ENCODE data around the gene OSM.

Gene OSM

DNA sequence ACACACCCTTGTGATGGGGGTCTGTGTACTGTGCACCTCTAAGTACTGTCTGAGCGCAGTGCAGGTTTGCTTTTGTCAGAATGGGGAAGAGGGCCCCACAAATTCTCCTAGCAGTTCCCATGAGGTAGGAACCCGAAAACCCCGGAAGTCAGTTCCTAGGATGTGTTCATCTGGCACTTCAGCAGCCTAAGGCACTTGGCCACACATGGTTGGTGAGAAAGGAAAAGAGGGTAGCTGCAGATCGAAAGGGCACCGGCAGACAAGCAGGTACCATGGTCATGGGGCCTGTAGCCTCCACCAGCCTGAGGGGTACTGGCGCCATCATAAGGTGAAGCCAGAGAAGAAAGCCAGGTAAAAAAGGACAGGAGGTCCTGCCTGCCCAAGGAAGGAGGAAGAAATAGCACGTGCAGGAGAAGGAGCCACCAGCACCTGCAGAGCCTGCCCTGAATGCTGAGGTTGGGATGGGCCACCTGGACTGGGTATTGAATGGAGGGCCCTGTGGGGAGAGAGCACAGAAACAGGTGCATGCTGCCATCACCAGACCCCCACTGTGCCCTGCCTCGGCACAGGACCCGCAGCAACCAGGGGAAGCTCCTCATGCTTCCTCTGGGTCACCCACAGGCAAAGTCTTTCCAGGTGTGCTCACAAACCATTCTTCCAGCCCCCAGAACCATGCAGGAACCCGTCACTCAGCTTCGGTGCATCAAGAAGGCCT, 30.8 kb upstream of the OSM start:
- no peak for DNase-seq

DNA sequence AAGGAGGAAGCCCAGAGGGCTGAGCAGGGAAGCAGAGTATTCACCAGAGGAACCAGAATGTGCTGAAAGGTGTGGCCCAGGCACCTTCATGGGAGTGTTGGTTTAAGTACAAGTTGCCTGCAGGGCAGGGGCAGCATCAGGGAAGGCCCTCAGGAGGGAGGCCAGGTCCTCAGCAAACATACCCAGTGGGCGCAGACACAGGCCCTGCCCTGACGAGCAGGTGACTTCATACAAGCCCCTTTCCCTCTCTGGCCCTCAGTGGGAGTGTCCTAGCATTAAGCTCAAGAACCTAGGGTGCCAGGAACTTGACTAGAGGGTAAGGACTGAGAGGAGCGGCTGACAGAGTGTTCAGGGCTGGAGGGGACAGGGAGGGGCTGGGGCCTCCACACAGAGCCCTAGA, 30.2 kb upstream of the OSM start:
- no peak for DNase-seq

DNA sequence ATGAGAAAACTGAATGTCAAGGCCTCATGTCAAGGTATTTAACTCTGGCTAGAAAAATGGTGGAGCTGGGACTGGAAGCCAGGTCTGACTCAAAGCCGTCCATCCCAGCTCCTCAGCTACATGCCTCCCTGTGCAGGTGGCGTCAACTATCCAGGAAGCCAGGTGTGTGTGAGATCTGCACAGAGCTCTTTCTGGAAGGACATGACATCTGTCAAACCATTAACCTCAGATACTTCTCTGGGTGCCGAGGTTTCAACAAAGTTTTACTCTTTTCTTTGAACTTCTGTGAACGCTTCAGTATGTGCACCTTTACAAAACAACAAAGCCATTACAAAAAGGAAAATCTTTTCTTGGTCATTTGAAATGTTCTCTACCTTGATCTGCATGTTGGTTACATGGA, 29.7 kb upstream of the OSM start:
- no peak for DNase-seq

DNA sequence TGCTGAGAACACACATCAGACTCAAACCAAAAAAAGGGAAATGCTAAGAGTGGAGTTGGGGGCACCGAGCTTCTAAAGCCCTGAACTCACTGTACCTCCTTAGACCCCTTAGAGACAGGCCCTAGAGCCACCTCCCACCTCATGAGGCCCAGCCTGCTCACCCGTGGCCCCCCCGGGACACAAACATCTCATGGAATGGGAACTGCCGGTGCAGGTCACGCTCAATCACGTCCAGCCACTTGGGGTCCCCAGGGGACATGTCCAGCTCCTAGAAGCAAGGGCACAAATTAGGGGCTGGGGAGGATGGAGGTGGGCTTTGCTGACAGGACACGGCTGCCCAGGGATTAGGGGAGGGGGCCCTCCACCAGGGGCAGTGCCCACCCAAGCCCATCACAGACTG, 28.9 kb upstream of the OSM start:
- DNase-seq = no peak

DNA sequence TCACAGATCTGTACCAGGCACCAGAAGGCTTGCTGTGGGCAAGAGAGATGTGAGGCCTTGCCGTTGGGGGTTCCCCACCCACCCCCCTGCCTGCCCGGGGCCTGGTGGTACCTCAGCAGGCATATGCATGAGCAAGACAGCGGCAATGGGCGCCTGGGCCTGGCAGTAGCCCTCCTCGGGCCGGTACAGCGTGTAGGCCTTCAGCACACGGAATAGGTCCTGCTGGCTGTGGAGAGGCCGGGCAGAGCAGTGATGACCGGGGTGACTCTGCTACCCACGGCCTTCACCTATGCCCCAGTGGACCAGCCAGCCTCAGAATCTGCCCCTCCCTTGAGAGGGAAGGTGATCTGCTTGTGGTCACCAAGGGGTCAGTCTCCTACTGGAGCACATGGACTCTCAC, 28.2 kb upstream of the OSM start:
- DNase-seq = no peak

DNA sequence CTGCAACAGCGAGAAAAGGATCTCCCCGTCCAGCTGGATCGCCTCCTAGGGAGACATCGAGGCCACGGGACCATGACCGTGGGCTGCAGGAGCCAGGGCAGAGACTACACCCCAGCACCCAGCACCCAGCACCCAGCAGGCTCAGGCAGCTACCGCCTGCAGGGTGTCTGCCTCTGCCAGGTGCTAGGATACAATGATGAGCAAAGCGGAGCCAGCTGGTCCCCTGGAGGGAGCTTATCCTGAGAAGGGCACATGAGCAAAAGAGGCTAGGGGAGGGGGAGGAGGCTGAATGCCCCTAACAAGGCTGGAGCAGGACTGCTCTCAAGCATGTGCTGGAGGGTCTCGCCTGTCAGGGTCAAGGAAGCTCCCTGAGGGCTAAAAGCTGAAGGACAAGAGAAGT, 27.4 kb upstream of the OSM start:
- DNase-seq = peak; percentile 82

DNA sequence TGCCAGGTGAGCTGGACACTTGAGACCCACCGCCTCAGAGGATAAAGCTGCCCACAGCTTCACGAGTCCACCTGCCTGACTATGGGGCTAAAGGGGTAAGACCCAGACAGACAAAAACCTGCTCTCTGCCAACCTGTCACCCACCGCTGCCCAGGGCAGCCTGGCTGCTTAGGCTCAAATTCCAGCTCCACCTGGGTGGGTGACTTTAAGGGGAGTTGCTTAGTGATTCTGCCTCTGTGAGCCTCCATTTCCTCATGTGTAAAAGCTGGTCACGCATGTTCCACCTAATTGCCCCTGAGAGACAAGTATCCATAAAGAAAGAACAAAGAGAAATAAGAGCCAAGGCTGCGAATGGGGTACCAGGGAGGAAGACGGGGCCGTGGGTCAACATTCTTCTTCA, 26.4 kb upstream of the OSM start:
- DNase-seq = no peak

DNA sequence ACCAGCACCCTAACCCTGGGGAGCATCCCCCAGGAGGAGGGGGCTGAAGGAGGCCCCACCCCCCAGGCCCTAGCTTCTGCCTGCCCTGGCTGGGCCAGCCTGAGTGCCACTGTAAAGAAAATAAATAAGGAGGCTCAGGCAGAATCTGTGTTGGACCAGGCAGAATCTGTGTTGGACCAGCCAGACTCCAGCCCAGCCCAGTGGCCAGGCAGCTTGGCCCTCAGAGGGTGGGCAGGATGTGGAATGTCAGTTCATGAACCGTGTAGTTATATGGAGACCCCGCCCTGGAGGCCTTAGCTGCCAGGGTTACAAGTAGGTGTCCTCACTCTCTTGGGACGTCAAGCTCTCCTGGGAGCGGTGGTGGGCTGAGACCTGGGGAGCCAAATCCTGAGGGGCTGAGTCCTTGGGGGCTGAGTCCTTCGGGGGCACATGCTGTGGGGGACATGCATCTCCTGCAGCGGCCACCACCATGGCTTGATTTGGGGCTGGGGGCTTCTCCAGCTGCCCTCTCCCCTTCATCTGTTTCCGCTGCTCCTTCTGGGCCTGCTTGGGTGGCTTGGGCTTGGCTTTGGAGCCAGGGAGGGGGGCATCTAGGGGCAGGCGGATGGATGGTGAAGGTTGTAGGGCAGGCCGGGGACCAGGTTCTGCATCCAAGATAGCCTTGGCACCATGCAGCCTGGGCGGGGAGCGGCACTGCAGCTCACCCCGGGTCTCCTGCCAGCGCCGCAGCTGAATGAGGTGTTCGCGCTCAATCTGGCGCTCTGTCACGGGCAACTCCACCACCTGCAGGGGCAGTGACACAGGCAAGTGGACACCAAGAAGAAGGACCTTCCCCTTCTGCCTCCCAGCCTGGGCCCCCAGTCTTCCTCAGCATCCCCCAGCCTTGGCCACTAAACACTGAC, 25.7 kb upstream of the OSM start:
- DNase-seq = no peak

DNA sequence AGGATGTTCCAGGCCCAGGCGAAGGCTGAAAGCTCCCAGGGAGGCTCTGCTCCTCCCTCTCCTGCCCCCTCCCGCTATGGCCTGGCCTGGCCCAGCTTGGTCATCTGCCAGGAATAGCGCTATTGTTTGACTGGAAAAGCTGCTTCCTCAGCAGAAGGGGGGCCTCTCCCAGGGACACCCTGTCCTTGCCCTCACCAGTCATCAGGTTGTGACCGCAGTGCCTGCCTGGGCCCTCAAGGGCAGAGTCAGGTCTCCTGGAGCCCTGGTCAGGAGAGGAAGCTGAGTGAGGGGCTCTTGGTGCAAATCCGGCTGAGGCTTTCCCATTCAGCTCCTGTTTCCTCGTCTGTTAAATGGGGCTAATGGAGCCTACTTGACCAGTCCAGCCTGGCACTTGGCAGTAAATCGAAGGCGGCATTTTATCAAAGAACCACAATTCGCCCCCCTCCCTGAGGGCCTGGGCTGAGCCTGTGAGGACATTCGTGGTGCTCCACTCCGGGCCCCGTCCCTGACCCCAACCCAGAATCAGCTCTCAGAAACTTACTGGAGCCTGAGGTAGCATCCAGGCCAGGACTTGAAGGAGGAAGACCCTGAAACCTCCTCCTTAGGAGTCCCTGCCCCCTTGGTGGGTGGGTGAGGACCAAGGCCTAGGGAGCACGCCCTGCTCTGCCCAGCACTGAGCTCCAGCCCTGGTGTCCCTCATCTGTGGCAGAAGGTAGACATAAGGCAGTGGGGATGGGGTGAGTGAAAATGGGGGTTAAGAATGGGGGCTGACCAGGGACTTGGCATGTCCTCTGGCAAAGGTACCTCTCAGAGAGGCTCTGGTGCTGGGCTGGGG, 24.6 kb upstream of the OSM start:
- peak; percentile 33 for DNase-seq

DNA sequence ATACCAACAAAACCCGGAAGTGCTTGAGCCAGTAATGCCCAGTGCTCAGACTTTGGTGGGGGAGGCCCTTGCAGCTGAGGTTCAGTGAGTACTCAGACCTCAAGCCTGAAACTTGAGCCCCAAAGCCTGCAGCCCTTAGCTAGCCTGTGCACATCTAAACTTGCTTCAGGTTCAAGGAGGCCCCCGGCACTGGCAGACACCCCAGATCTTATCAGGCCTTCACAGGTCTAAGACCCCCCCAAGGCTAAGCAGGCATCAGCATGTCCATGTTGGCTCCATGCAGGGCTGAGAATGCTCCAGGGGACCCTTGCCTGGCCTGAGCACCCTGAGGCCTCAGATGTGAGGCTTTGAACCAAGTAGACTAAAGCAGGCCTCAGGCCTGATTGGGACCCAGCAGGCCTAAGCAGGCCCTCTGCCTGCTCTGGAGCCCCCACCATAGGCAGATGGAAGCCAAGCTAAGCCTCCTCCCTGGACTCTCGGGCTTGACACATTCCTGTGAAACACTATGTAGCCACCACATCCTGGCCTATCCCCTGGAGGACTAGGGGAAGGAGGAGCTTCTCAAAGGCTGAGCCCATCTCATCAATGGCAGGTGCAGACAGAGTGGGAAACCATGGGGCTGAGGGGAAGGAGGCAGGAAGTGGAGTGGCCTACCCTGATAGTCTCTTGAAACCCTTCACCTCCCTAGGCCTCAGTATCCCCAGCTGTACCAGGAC, 23.8 kb upstream of the OSM start:
- DNase-seq = peak; percentile 48

DNA sequence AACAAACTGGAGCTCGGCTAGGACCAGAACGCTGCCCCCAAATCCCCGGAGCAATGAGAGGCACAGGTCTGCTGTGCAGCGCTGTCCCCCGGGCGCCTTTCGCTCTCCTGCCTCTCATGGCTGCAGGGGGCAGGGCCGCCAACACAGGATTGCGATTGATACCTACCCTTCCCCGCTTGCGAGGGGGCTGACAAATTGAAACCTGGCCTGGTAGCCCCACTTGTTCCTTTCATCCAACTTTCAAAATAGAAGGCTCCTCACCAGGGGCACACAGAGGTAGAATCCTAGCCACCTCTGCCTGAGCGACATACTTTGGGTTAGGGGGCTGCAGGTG, 23.3 kb upstream of the OSM start:
- DNase-seq = no peak

DNA sequence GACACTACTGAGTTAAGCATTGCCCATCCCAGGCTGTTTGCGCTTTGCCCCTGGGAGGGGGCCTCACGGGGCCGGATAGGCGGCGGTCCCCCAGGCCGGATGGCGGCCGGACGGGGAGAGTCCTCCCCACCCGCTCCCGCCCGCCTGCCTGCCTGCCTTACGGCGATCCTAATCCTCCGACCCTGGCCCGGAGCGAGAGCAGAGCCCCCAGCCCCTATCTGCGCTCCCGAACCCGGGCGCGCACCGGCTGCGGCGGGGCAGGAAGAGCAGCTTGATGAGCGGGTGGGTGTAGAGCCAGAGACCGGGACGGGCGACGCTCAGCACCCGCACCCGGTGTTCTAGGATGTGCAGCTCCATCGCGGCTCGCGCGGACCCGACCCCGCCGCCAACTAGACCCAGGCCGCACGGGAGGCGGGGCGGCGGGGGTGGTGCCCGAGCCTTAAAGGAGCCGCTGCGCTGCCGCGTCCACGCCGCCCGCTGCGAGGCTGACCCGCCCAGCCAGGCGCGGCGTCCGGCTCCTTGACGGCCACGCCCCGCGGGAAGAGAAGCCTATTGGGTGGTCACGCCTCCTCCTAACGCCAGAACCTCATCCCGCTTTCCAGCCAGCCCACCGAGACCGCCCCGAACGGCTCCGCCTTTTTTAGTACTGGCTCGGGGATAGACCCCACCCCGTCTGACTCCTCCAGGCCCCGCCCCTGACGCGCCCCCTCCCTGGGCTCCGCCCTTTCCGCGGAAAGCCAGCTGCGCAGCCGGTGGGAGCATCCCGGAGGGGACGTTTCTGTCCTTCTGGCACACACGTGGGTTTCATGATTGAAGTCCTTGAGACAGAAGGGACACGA, 22.7 kb upstream of the OSM start, which contains the start of gene CASTOR1:
CASTOR1 (minus strand) TSS at position 365 of the 839 bp plus-strand sequence; CDS start at position 357, 8 bp downstream.
- DNase-seq = peak; percentile 98

DNA sequence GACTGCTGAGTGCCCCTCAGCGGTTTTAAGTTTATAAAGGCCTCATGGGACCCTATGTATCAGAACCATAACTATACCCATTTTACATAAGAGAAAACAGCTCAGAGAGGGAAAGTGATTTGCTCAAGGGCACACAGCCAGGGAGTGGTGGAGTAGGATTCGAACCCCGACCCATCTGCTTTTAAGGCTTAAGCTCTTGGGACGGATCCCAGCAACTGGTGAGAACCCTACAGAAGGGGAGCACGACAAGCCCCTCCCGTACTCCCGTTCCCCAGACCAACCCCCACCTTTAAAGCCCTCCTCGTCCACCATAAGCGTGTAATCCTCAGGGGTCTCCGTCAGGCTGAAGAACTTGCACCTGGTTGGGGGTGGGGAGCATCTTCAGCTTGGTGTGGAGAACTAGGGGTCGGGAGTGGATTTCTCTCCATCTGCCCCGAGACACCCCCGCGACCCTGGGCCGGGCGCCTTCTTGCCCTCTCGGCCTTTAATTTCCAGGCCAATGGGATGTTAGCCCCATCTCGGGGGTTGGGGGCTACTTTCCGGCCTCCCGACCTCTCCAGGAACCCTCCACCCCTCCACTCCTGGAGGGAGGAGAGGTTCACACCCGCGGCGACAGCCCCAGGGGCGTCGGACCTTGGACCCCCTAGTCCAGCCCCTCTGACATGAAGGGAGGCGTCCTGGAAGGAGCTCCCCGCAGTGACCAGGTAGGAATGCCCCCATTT, 21.9 kb upstream of the OSM start:
- no peak for DNase-seq

DNA sequence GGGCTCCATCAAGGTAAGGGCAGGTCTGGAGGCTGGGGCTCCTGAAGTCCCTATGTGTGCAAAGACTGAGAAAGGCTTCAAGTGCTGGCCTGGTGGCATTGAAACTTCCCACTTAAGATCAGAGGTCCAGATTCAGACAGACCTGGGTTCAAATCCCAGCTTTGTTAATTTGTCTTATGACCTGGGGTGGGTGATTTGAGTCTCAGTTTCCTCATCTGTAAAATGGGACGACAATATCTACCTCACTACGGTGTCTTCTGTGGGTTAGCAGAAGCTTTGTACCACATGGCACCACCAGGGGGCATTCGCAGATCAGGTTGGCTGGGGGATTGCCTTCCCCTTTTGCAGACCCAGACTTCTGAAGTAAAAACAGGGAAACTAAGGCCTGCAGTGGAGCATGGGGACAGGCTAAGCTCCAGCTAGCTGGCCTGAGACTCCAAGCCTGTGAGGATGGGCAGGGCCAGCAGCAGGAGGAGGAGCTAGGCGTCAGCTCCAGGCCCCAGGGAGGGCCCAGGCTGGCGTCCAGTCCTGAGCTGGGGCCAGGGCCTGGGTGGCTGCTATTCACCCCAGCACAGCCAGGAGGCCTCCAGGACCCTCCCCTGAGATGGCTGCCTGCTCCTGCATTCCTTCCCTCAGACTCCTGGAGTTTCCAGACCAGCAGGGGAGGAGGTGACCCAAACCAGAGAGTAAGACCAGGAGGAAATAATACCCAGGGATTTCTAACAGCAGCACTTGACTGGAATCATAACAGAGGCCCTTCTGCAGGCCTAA, 21.2 kb upstream of the OSM start:
- DNase-seq = peak; percentile 85

DNA sequence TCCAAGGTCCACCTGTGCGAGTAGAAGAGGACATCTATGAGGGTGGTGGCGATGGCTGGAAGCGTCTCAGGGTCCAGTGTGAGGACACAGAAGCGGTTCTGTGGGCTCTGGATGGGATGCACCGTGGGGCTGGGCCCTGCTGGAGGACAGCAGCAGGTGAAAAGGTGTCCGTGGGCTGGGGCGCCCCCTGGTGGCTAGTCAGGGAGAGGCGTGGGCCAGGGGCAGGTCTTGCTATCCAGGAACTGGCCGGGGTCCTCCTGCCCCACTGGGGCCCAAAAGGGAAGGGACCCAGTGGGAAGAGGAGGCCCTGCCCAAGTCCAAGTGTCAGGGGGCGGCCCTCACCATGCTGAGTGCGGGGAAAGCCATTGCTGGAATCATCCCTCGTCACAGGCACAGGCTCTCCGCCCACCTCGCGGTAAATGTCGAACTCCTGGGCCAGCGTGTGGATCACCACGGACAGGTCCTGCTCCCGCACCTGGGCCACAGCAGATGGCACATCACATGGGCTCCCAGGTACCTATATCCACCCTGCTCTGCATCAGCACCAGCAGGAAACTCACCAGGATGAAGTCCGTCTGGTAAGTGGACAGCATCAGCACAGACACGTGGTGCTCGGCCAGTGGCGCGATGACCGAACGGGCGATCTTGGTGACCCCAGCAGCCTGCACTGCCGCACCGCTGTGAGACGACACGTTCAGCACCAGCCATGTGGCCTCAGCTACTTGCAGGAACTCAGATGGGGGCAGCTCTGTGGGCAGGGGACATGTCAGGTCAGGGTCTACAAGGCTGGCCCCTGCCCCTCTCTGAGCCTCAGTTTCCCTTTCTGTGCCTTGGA, 20.4 kb upstream of the OSM start:
- DNase-seq = peak; percentile 70

DNA sequence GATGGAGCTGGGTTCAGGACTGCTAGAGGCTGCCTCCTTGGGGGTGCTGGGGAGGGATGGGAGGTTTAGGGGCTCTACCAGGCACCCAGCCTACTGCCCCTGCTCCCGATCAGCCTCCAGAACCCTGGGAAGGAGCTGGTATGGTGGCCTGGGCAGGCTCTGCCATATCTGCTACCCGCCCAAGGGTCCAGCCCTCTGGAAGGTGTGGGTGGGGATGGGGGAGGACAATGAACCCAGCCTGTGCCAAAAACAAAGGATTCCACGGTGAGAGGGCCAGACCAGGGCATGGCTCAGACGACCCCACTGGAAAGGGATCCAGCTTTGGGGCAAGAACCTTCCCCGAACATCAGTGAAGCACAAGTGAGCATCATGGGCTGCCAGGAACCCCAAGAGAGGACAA, 19.7 kb upstream of the OSM start:
- DNase-seq = no peak

DNA sequence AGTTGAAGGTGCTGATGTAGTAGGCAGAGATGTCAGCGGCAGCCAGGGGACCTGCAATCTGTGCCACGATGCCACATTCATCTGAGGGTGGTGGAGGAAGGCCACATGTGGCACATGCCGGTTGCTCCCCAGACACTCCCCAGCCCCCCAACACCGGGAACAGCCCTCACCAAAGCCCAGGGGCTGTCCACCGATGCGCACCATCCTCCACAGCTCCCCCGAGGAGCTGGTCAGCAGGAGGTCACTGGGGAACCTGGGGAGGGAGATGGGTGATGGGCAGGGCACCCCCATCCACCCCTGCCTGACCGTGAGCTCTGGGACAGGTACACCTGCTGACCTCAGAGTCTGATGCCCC, 19.2 kb upstream of the OSM start:
- DNase-seq = no peak

DNA sequence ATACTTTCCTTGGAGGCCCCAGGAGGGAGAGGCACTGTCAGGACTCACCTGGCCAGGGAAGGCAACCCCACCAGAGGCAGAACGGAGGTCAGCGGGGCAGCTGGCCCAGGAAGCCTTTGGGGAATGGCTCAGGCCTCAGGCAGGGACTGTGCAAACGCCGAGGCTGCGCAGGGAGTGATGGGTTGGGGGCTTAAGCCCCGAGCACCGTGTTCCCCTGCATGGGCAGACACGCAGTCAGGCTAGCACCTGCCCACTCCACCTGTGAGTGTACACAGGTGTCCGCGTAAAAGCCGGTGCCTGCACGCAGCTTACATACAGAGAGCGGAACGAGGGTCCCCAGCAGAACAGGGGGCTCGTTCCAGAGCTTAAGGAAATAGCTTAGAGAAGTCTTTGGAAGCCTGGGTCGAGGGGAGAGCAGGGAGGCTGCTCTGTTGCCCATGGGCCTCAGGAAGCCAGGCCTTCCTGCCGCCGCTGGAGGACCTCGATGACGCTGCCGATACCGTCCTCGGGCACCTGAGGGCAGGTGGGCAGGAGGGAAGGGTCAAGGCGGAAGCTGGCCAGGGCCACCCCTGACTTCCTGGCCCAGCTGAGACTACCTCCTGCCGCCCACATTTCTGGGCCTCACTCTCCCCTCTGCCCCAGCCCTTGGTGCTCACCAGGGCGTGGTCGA, 18.7 kb upstream of the OSM start:
- DNase-seq = no peak

DNA sequence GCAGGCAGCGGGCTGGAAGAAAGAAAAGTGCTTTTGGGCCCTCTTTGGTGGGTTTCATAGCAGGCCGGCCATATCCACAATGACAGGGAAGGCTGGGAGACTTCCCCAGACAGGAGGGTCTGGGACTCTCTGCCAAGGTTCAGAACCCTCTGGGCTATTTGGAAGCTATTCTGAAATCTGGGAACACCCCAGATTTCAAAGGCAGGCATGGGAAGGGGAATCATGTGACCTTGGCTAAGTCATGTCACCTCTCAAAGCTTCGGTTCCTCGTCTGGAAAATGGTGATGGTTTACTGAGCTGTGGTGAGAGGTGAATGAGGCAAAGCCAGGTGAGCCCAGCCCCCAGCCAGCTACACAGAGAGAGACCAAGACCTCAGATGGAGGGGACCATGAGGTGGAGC, 18.0 kb upstream of the OSM start:
- no peak for DNase-seq

All from NCI-H82 (cell line).